Measurements from ENCODE around the gene UBE2R2.
"Not testable (repeated sequence)": the region's sequence is repeated elsewhere in the genome, so short reads cannot be mapped to it uniquely, and the experiment has no call there.

UBE2R2 gene

GRCh38 chr9:33843312-33843961 lies 26.5 kb downstream of the UBE2R2 start:
- H4K20me1 ChIP-seq (ENCODE audit: insufficient read depth, low read length, poor library complexity, severe bottlenecking), result peaks cover 96% of the 10 kb centered on the region
- no peaks in the 10 kb centered on the region for H3K9me3 ChIP-seq (ENCODE audit: insufficient read depth, low read depth, low read length)
- H3K9me2 ChIP-seq (replicated peaks; ENCODE audit: low read depth, low read length), result no peaks in the 10 kb centered on the region
- H3K4me2 ChIP-seq (ENCODE audit: low read depth, low read length, poor library complexity, severe bottlenecking), result no peak overlapping the region
- H2AFZ ChIP-seq (ENCODE audit: low read length), result no peak overlapping the region
- H3K4me1 ChIP-seq (ENCODE audit: insufficient read depth, low read length, poor library complexity, severe bottlenecking), result peaks cover 10% of the 10 kb centered on the region
- peaks cover 6% of the 10 kb centered on the region; the same call in 1 of the 2 replicates for H3K36me3 ChIP-seq (ENCODE audit: insufficient read depth, low read length)
- H3K4me3 ChIP-seq (ENCODE audit: low read length, poor library complexity, severe bottlenecking), result no peak overlapping the region
- peaks cover 100% of the 10 kb centered on the region for H3K79me2 ChIP-seq (ENCODE audit: insufficient read depth, low read length)
- H3K27me3 ChIP-seq (ENCODE audit: insufficient read depth, low read length, poor library complexity, severe bottlenecking), result no peaks in the 10 kb centered on the region
- no peak overlapping the region for H3K9ac ChIP-seq (ENCODE audit: low read depth, low read length, poor library complexity, severe bottlenecking)
- H3F3A ChIP-seq (ENCODE audit: low read depth), result no peaks in the 10 kb centered on the region
- TF ChIP-seq CTCF (conservative IDR thresholded peaks at IDR 0.05; ENCODE audit: low read length), result no peak
- TF ChIP-seq EZH2phosphoT487 (IDR thresholded peaks at IDR 0.05; ENCODE audit: borderline replicate concordance), result no peak

GRCh38 chr9:33846231-33846630 lies 29.3 kb downstream of the UBE2R2 start:
- Histone ChIP-seq H3K4me1 (ENCODE audit: insufficient read depth, low read length, poor library complexity, severe bottlenecking) (peaks cover 10% of the 10 kb centered on the region), H3K4me2 (ENCODE audit: low read depth, low read length, poor library complexity, severe bottlenecking) (no peak overlapping the region), H3K79me2 (ENCODE audit: insufficient read depth, low read length) (peaks cover 100% of the 10 kb centered on the region), H2AFZ (ENCODE audit: low read length) (no peak overlapping the region), H3K9ac (ENCODE audit: low read depth, low read length, poor library complexity, severe bottlenecking) (no peak overlapping the region), H3K27me3 (ENCODE audit: insufficient read depth, low read length, poor library complexity, severe bottlenecking) (no peaks in the 10 kb centered on the region), H4K20me1 (ENCODE audit: insufficient read depth, low read length, poor library complexity, severe bottlenecking) (peaks cover 94% of the 10 kb centered on the region), H3K9me3 (ENCODE audit: insufficient read depth, low read depth, low read length) (no peaks in the 10 kb centered on the region), H3F3A (ENCODE audit: low read depth) (no peaks in the 10 kb centered on the region), H3K9me2 (replicated peaks; ENCODE audit: low read depth, low read length) (no peaks in the 10 kb centered on the region), H3K36me3 (ENCODE audit: insufficient read depth, low read length) (no peaks in the 10 kb centered on the region; the same call in 1 of the 2 replicates), H3K4me3 (ENCODE audit: low read length, poor library complexity, severe bottlenecking) (no peak overlapping the region)
- TF ChIP-seq CTCF (conservative IDR thresholded peaks at IDR 0.05; ENCODE audit: low read length), result no peak
- no peak for TF ChIP-seq EZH2phosphoT487 (IDR thresholded peaks at IDR 0.05; ENCODE audit: borderline replicate concordance)

GRCh38 chr9:33847894-33848205 lies 30.9 kb downstream of the UBE2R2 start:
- peaks cover 94% of the 10 kb centered on the region for H4K20me1 ChIP-seq (ENCODE audit: insufficient read depth, low read length, poor library complexity, severe bottlenecking)
- H3K4me2 ChIP-seq (ENCODE audit: low read depth, low read length, poor library complexity, severe bottlenecking), result not testable (repeated sequence)
- H3K79me2 ChIP-seq (ENCODE audit: insufficient read depth, low read length), result peaks cover 98% of the 10 kb centered on the region

GRCh38 chr9:33850267-33850629 lies 33.3 kb downstream of the UBE2R2 start:
- no peak overlapping the region for H2AFZ ChIP-seq (ENCODE audit: low read length)
- H3K9me3 ChIP-seq (ENCODE audit: insufficient read depth, low read depth, low read length), result no peaks in the 10 kb centered on the region
- H3F3A ChIP-seq (ENCODE audit: low read depth), result no peaks in the 10 kb centered on the region
- no peak overlapping the region for H3K4me3 ChIP-seq (ENCODE audit: low read length, poor library complexity, severe bottlenecking)
- no peak overlapping the region for H3K9ac ChIP-seq (ENCODE audit: low read depth, low read length, poor library complexity, severe bottlenecking)
- no peaks in the 10 kb centered on the region for H3K9me2 ChIP-seq (replicated peaks; ENCODE audit: low read depth, low read length)
- H3K4me1 ChIP-seq (ENCODE audit: insufficient read depth, low read length, poor library complexity, severe bottlenecking), result peaks cover 7% of the 10 kb centered on the region
- peaks cover 95% of the 10 kb centered on the region for H4K20me1 ChIP-seq (ENCODE audit: insufficient read depth, low read length, poor library complexity, severe bottlenecking)
- H3K79me2 ChIP-seq (ENCODE audit: insufficient read depth, low read length), result peaks cover 98% of the 10 kb centered on the region
- H3K4me2 ChIP-seq (ENCODE audit: low read depth, low read length, poor library complexity, severe bottlenecking), result no peak overlapping the region
- H3K36me3 ChIP-seq (ENCODE audit: insufficient read depth, low read length), result peaks cover under 1% of the 10 kb centered on the region; the same call in 1 of the 2 replicates
- no peaks in the 10 kb centered on the region for H3K27me3 ChIP-seq (ENCODE audit: insufficient read depth, low read length, poor library complexity, severe bottlenecking)
- no peak for TF ChIP-seq CTCF (conservative IDR thresholded peaks at IDR 0.05; ENCODE audit: low read length)
- TF ChIP-seq EZH2phosphoT487 (IDR thresholded peaks at IDR 0.05; ENCODE audit: borderline replicate concordance), result no peak

More at GRCh38 chr9:33847894-33848205, 30.9 kb downstream of the UBE2R2 start:
- H3K4me3 ChIP-seq (ENCODE audit: low read length, poor library complexity, severe bottlenecking); H2AFZ ChIP-seq (ENCODE audit: low read length); H3K9ac ChIP-seq (ENCODE audit: low read depth, low read length, poor library complexity, severe bottlenecking); H3K27me3 ChIP-seq (ENCODE audit: insufficient read depth, low read length, poor library complexity, severe bottlenecking); H3K9me3 ChIP-seq (ENCODE audit: insufficient read depth, low read depth, low read length); H3F3A ChIP-seq (ENCODE audit: low read depth); H3K36me3 ChIP-seq (ENCODE audit: insufficient read depth, low read length); H3K9me2 ChIP-seq (replicated peaks; ENCODE audit: low read depth, low read length); H3K4me1 ChIP-seq (ENCODE audit: insufficient read depth, low read length, poor library complexity, severe bottlenecking): not testable (repeated sequence)

Data from Loucy (cell line).